GM12878 (cell line): ENCODE results near the gene CALHM1. TPM values are rescaled to one million over a fixed set of nuclear protein-coding genes. Genes with fewer than 3 reads are reported as not detected.

Experiments used
- ATAC-seq: fragments of 200-7000 bp; cut with Tn5 transposase; 3 replicates; pipeline ENCODE4 v1.9.1; 2020; ENCODE audit warnings: mild to moderate bottlenecking, moderate library complexity
- BruUV-seq: library from RNA; stranded (reverse); fragments of 400-500 nt; replicated peaks from 2 replicates; lab custom pipeline; 2021; lab: Mats Ljungman, UMichigan
- CTCF ChIA-PET: fragments of 300-600 bp; sonication (Branson Sonifier 250); formaldehyde crosslinking; extraction: SDS; loops from one replicate; lab custom pipeline; 2021; ENCODE audit warnings: inconsistent platforms; lab: Yijun Ruan, JAX
- POLR2A ChIA-PET: fragments of 350-600 bp; formaldehyde crosslinking; extraction: SDS; loops from one replicate; lab custom pipeline; 2021; ENCODE audit warnings: inconsistent platforms; lab: Charles Lee
- RAD21 ChIA-PET: fragments of 300-600 bp; sonication (Branson Sonifier 250); formaldehyde crosslinking; loops from one replicate; lab custom pipeline; 2023; ENCODE audit warnings: antibody characterized with exemption; ENCODE audit not compliant: unreplicated experiment; lab: Charles Lee
- SMC1A ChIA-PET: fragments of 300-600 bp; sonication (Branson Sonifier 250); formaldehyde crosslinking; loops from one replicate; lab custom pipeline; 2023; ENCODE audit not compliant: unreplicated experiment, uncharacterized antibody; lab: Charles Lee
- DNase-seq: peaks from one replicate; pipeline ENCODE4 v3.0.0-alpha.2; 2011; ENCODE audit warnings: low read depth, low spot score
- FAIRE-seq: peaks from 3 replicates; lab custom pipeline; 2011; peaks lifted over from hg19 to GRCh38; lab: Jason Lieb, UNC
- H2AFZ ChIP-seq: 2 replicates; pipeline ENCODE4 v1.6.0; 2011; ENCODE audit warnings: low read depth, low read length, control low read depth; ENCODE audit not compliant: control insufficient read depth
- H3K27ac ChIP-seq: 2 replicates; pipeline ENCODE4 v1.5.1; 2011; ENCODE audit warnings: control low read depth; ENCODE audit not compliant: control insufficient read depth, insufficient read depth
- H3K27me3 ChIP-seq, 2 experiments: replicated peaks in 1 of 2; 2 replicates each; pipeline versions ENCODE4 v1.6.0 to v1.6.1; 2011; ENCODE audit warnings: low read length in 1 of 2; ENCODE audit not compliant: control insufficient read depth in 2 of 2, insufficient read depth in 2 of 2
- H3K36me3 ChIP-seq, 2 experiments: 2 replicates each; pipeline ENCODE4 v1.5.1; 2011; ENCODE audit warnings: low read length in 1 of 2; ENCODE audit not compliant: control insufficient read depth in 2 of 2, insufficient read depth in 2 of 2
- H3K4me1 ChIP-seq: 2 replicates; pipeline ENCODE4 v1.6.1; 2011; ENCODE audit warnings: mild to moderate bottlenecking, low read length, moderate library complexity, mixed read lengths; ENCODE audit not compliant: control insufficient read depth, insufficient read depth
- H3K4me2 ChIP-seq: 2 replicates; pipeline ENCODE4 v1.6.0; 2011; ENCODE audit warnings: control low read depth; ENCODE audit not compliant: control insufficient read depth, insufficient read depth
- H3K4me3 ChIP-seq: fragments of 200-600 bp; sonication (generic); 2 replicates; pipeline ENCODE4 v1.5.1; 2016
- H3K79me2 ChIP-seq: 2 replicates; pipeline ENCODE4 v1.6.0; 2011; ENCODE audit warnings: low read length; ENCODE audit not compliant: control insufficient read depth, insufficient read depth
- H3K9ac ChIP-seq: 2 replicates; pipeline ENCODE4 v1.8.0; 2011; ENCODE audit warnings: low read length, control low read depth, mixed read lengths; ENCODE audit not compliant: control insufficient read depth, insufficient read depth
- H3K9me3 ChIP-seq: replicated peaks from 3 replicates; pipeline ENCODE4 v1.5.1; 2011; ENCODE audit warnings: mild to moderate bottlenecking, low read length; ENCODE audit not compliant: control insufficient read depth, insufficient read depth
- H4K20me1 ChIP-seq: 2 replicates; pipeline ENCODE4 v1.6.0; 2011; ENCODE audit not compliant: control insufficient read depth, insufficient read depth
- BACH1 ChIP-seq: fragments of 450-650 bp; IDR thresholded peaks from 2 replicates; pipeline ENCODE4 v1.6.1; 2017; ENCODE audit warnings: mild to moderate bottlenecking, borderline replicate concordance
- YY1 ChIP-seq: IDR thresholded peaks from 2 replicates; pipeline ENCODE4 v1.6.1; 2011; ENCODE audit warnings: low read depth, mild to moderate bottlenecking, low read length
- ZNF217 ChIP-seq: fragments of 450-650 bp; IDR thresholded peaks from 2 replicates; pipeline ENCODE4 v1.6.1; 2017; ENCODE audit warnings: antibody characterized with exemption, mild to moderate bottlenecking
- WGBS: methylation state at CpG from one replicate; pipeline ENCODE4 v1.1.6; 2016; ENCODE audit warnings: low lambda C conversion rate; ENCODE audit not compliant: insufficient replicate concordance, insufficient coverage; ENCODE audit errors: missing lambda C conversion rate; 5-methylcytosine and 5-hydroxymethylcytosine counted together
- in situ Hi-C: fragments of 300-500 bp; cut with MboI; formaldehyde crosslinking; loops from 9 replicates; pipeline ENCODE4 v1.14.3; 2018; ENCODE audit warnings: mixed read lengths
- intact Hi-C: fragments of 100-400 bp; cut with micrococcal nuclease; formaldehyde crosslinking; loops from one replicate; pipeline ENCODE4 v1.14.2; 2022; ENCODE audit not compliant: unreplicated experiment
- polyA plus RNA-seq, 11 experiments: library from polyadenylated mRNA; depleted of rRNA in 4 of 11; unstranded in 6 of 11; stranded (reverse) in 5 of 11; fragments of >200 nt; fragmentation: Nextera tagmentation in 4 of 11; fragmentation: Illumina TruSeq in 1 of 11; extraction: Ambion mirVana in 4 of 11; extraction: Trizol in 1 of 11; gene quantifications; 1 replicate in 1 of 11; 2 replicates in 10 of 11; pipeline versions ENCODE4 v1.2.1 to v1.2.3, GENCODE V29; 2011 to 2016; ENCODE audit warnings: inconsistent platforms in 2 of 11, missing spikeins in 2 of 11, low read depth in 1 of 11
- total RNA-seq, 4 experiments: library from RNA; depleted of rRNA in 3 of 4; stranded (reverse); fragments of >200 nt in 3 of 4; fragmentation: Illumina TruSeq in 1 of 4; extraction: Trizol in 1 of 4; gene quantifications; 2 replicates each; pipeline versions ENCODE4 v1.2.1 to v1.2.3, GENCODE V29; 2013 to 2021
- TF ChIP-seq, protein P1 (sequence below): fragments of 450-650 bp; IDR thresholded peaks from 2 replicates; pipeline ENCODE4 v1.6.1; 2017; ENCODE audit warnings: mild to moderate bottlenecking
- TF ChIP-seq, protein P2 (sequence below): IDR thresholded peaks from 2 replicates; pipeline ENCODE4 v1.6.1; 2011; ENCODE audit warnings: mild to moderate bottlenecking, low read depth, low read length, moderate library complexity; ENCODE audit not compliant: insufficient replicate concordance

Gene CALHM1
- total and polyA plus RNA-seq, 10 of the 15 experiments (the other 5 are each of a cell fraction or from before 2014, with no cell fraction given): 0.05 to 1.7 (median 0.17) TPM

DNA sequence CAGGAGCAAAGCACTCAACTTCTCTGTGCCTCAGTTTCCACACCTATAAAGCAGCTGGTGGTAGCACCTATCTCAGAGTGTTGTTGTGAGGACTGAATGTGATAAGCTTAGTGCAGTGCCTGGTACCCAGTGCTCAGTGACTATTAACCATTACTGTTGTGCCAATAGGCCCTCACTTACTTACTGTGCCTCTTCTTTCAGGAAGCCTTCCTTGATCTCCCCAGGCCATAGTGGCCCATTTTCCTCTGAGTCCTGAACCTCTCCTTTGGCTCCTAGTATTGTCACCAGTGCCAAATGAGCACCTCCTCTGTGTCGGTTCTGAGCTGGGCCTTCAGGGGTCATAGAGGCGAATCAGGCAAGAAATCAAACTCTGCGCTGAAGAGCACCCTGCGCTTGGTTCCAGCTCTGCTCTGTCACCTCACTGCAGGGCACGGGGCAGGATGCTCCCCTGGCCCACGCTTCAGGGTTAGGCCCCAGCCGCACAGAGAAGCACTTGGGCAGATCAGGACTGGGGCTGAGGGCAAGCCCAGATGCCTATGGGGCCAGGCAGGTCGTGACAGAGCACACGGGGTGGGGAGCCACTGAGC, 2.5 kb downstream of the CALHM1 start:
- Histone ChIP-seq H3K4me3 (no peak overlapping the region), H3K9ac (no peak overlapping the region), H3K36me3 (no peaks in the 10 kb centered on the region), H3K9me3 (no peaks in the 10 kb centered on the region), H3K4me1 (peaks cover 20% of the 10 kb centered on the region), H3K27ac (no peak overlapping the region), H4K20me1 (no peaks in the 10 kb centered on the region), H3K27me3 (no peaks in the 10 kb centered on the region), H2AFZ (no peak overlapping the region), H3K79me2 (peaks cover 9% of the 10 kb centered on the region), H3K4me2 (no peak overlapping the region)
- FAIRE-seq: no peak
- ChIA-PET RAD21 (interaction anchor here (1.2 to 1.4 kb wide), 2 partner anchors 10 to 16 kb away, joined by 3 to 4 read pairs; no protein-coding TSS in a partner anchor), SMC1A (interaction anchor here (1.2 to 2.8 kb wide), 2 partner anchors 9 to 21 kb away, joined by 3 to 9 read pairs; no protein-coding TSS in a partner anchor), CTCF (interaction anchor here (2.2 to 17.8 kb wide), 2 partner anchors 16 to 22 kb away, joined by 4 to 163 read pairs; partner anchors contain the start of gene CALHM3), POLR2A (interaction anchor here (9.5 kb wide), 1 partner anchor 13 kb away, joined by 144 read pairs; no protein-coding TSS in a partner anchor)
- in situ Hi-C loops: no loop called here
- no peak for ATAC-seq
- no TSS peak for BruUV-seq
- 84% methylated on average over 9 of the region's 9 CpGs for WGBS
- no peak for DNase-seq
- TF ChIP-seq YY1 (no peak), BACH1 (no peak), ZNF217 (no peak)
- TF ChIP-seq, protein P1, sequence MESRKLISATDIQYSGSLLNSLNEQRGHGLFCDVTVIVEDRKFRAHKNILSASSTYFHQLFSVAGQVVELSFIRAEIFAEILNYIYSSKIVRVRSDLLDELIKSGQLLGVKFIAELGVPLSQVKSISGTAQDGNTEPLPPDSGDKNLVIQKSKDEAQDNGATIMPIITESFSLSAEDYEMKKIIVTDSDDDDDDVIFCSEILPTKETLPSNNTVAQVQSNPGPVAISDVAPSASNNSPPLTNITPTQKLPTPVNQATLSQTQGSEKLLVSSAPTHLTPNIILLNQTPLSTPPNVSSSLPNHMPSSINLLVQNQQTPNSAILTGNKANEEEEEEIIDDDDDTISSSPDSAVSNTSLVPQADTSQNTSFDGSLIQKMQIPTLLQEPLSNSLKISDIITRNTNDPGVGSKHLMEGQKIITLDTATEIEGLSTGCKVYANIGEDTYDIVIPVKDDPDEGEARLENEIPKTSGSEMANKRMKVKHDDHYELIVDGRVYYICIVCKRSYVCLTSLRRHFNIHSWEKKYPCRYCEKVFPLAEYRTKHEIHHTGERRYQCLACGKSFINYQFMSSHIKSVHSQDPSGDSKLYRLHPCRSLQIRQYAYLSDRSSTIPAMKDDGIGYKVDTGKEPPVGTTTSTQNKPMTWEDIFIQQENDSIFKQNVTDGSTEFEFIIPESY: no peak
- TF ChIP-seq, protein P2, sequence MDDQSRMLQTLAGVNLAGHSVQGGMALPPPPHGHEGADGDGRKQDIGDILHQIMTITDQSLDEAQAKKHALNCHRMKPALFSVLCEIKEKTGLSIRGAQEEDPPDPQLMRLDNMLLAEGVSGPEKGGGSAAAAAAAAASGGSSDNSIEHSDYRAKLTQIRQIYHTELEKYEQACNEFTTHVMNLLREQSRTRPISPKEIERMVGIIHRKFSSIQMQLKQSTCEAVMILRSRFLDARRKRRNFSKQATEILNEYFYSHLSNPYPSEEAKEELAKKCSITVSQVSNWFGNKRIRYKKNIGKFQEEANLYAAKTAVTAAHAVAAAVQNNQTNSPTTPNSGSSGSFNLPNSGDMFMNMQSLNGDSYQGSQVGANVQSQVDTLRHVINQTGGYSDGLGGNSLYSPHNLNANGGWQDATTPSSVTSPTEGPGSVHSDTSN: no peak
- intact Hi-C loops: no loop called here
